GM19468 (cell line): ENCODE results near the gene WDR5.
"Not testable (repeated sequence)": the region's sequence is repeated elsewhere in the genome, so short reads cannot be mapped to it uniquely, and the experiment has no call there.

Experiments used
- ATAC-seq: cut with Tn5 transposase; IDR thresholded peaks from one replicate; pipeline ENCODE4 v1.9.1; 2021; ENCODE audit warnings: mild to moderate bottlenecking, moderate library complexity, moderate number of reproducible peaks; ENCODE audit not compliant: unreplicated experiment; ENCODE audit errors: extremely low read depth

WDR5 gene

DNA sequence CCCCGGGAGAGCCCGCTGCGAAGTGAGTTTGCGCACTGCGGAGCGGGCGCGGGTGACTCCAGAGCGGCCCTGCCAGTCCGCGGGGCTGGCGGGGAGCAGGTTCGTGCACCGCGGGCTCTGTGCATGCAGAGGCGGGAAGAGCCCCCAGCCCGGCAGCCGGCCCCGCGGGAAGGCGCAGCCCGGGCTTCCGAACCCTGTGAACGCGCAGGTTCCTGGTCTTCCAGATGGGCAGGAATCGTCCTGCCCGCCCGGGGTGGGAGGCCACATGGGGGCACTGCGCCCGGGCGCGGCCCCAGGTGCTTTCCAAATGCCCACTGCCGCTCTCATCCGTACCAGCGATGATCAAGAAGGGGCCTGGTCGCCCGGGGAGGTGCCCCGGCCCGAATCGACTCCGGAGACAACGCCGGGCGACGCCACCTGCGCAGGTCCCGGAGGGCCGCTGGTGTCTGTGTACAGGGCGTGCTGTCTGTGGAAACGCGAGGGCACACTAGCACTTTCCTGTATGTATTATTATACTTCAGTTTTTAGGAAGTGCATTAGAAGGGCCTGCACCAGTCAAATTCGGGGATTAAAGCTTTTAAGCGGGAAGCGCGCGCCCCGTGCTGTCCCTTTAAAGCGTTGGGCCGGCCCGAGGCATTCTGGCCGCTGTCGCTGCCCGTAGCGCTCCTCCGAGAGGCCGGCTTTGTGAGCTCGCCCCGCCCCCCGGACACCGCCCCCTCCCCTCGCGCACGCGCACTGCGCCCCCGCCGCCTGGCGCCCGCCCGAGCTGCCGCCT is at the start of gene WDR5:
Gene WDR5, plus strand, starts transcription at position 740 of the 775 bp plus-strand sequence. CDS start 3,796 bp downstream, outside the sequence.
- no peak for ATAC-seq

DNA sequence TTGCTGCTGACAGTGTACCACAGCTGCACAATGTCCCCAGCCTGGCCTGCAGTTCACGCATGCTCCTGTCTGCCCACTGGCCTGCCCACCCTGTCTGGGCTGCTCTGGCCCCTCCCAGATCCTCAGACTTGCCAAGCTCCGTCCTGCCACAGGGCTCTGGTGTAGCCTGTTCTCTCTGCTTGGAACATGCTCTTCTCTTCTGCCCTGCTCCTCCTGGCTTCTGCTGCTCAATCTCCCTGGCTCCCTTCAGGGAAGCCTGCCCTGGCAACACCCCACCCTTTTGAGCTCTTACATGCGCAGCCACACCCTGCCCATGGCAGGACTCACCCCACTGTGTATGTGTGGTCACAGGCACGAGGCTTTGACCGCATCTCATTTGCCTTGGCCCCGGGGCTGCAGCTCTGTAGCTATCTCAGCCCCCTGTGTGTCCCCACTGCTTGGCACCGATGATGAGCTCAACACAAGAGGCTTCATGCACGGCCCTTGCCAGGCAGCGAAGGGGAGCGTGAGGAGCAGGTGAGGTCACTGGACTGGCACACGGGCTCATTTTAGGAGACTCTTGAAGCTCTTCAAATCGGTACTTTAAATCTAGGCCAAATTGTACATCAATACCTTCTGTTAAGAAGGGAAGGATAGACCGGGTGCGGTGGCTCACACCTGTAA is 47.7 kb upstream of the WDR5 start:
- no peak for ATAC-seq

DNA sequence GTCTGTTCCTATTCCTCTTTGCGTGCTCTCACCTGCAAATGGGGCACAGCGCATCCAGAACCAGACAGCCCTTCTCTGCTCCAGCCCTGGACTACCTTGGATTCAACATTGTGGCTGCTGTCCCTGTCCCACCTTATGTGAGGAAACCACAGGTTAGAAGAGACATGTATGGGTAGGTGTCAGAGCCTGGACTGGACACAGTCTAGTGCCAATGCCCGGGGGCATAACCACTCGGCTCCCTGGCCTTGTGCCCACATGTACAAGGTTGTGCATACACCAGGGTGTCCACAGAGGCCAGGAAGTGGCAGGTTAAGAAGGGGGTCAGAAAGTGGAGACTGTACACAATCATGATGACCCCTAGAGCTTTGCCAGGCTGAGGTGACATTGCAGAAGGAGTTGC is 45.9 kb upstream of the WDR5 start:
- ATAC-seq, result no peak

DNA sequence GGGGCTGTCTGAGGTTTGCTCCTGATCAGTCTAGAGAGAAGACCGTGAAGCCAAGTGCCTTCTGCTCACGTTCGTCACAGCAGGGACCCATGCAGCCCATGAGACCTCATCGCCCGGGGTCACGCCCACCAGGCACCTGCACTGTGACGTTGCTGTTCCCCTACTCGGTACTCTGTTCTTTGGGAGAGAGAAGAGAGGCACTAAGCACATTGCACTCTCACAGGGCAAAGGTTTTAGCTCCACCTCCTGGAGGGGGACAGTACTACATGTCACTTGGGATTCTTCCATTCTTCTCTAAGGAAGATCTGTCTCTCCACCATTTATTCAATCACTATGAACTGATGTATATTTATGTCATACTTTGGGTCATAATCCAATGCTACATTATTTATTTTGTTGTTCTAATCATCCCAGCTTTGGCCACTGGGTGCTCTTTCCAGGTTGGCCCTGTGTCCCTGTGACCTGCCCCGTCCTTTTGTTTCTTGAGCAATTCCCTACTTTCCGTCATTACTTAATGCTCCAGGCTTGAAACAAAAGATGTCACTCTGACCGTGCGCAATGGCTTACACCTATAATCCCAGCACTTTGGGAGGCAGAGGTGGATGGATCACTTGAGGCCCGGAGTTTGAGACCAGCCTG is 36.6 kb upstream of the WDR5 start:
- no peak for ATAC-seq

DNA sequence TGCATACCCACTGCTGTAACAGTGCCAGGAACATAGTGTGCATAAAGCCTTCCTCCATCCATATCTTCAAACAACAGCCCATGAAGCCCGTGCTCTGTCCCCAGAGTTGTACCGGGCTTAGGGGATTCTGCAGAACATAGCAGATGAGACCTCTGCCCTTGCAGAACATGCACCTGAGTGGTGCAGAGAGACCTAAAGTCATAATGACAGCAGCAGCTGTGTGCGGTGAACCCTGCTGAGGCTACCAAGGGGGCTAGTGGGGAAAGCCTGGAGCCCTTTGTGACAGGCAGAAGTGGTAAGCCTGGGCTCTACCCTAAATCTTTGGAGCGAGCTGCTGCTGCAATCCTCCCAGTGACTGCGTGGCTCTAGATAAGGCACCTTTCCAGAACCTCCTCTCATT is 35.8 kb upstream of the WDR5 start:
- no peak for ATAC-seq

DNA sequence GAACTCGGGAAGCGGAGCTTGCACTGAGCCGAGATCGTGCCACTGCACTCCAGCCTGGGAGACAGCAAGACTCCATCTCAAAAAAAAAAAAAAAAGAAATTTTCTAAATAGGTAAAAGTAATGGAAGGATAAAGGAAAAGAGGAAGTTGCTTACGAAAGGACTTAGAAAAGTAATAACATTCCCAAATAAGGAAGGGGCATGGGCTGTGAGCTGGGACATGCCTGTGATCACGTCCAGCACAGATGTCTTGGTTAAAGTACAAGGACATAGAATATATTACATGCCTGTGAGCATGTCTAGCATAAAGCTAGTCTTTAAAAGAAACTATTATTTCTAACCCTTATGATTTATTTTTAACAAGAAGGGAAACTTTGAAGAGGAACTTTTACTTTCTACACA is 34.7 kb upstream of the WDR5 start:
- ATAC-seq, result not testable (repeated sequence)

DNA sequence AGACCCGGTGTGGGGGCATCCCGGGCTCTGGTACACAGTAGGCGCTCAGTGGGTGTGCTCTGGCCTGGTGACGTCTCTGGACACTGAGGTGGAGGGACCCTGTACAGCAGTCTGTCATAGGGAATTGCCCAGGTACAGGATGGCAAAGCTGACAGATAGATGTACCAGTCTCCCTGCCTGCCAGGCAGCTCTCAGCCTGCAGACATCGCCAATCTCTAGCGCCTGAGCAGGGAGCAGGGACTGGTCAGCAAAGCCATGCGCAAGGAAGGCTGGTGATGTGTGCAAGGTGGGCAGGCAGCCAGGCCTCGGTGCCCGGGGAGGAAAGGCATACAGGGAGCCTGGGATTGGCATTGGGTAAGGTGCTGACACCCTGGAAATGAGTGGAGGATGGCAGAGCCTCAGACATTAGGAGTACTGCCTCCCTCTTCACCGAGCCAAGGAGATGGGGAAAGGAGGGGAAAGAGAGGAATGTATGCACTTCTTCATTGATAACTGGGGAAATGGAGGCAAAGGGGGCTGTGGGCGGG is 34.2 kb upstream of the WDR5 start:
- ATAC-seq, result no peak

DNA sequence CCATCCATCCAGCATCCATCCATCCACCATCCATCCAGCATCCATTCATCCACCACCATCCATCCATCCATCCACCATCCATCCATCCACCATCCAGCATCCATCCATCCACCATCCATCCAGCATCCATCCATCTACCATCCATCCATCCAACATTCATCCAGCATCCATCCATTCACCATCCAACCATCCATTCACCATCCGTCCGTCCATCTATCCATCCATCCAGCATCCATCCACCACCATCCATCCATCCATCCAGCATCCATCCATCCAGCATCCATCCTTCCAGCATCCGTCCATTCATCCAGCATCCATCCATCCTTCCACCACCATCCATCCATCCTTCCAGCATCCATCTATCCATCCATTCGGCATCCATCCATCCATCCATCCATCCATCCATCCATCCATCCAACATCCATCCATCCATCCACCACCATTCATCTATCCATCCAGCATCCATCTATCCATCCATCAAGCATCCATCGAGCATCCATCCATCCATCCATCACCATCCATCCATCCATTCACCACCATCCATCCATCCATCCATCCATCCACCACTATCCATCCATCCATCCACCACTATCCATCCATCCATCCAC is 32.4 kb upstream of the WDR5 start:
- ATAC-seq, result no peak

DNA sequence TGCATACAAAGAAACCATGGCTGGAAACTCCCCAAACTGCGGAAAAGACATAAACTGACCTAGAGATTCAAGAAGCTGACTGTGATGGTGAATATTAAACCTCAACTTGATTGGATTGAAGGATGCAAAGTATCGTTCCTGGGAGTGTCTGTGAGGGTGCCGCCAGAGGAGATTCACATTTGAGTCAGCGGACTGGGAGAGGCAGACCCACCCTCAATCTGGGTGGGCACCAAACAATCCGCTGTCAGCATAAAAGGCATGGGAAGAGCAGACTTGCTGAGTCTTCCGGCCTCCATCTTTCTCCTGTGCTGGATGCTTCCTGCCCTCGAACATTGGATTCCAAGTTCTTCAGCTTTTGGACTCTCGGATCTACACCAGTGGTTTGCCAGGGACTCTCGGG is 24.8 kb upstream of the WDR5 start:
- no peak for ATAC-seq

DNA sequence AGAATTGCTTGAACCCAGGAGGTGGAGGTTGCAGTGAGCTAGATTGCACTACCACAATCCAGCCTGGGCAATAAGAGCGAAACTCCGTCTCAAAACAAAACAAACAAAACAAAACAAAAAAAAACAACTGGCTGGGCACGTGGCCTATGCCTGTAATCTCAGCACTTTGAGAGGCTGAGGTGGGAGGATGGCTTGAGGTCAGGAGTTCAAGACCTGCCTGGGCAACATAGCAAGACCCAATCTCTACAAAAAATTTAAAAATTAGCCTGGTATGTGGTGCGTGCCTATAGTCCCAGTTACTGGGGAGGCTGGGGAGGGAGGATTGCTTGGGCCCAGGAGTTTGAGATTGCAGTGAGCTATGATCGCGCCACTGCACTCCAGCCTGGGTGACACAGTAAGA is 23.3 kb upstream of the WDR5 start:
- ATAC-seq, result no peak

DNA sequence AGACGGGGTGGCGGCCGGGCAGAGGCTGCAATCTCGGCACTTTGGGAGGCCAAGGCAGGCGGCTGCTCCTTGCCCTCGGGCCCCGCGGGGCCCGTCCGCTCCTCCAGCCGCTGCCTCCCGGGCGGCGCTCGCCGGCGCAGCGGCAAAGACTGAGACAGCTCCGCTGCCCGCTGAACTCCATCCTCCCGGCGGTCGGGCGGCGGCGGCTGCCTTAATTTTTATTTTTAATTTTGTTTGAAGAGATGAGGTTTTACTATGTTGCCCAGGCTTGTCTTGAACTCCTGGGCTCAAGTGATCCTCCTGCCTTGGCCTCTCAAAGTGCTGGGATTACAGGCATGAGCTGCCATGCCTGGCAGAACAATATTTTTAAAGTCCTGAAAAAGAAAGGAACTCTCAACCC is 16.9 kb upstream of the WDR5 start:
- not testable (repeated sequence) for ATAC-seq

DNA sequence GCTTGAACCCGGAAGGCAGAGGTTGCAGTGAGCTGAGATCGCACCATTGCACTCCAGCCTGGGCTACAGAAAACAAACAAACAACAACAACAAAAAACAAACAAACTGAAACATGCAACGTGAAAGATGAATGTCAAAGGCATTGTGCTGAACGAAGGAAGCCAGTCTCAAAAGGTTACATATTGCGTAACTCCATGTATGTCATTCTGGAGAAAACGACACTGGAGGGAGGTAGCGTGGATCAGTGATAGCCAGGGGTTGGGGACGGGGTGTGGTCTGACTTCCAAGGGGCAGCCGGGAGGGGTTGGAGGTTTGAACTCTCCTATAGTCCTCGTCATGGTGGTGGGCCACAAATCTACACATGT is 12.1 kb upstream of the WDR5 start:
- ATAC-seq, result no peak

DNA sequence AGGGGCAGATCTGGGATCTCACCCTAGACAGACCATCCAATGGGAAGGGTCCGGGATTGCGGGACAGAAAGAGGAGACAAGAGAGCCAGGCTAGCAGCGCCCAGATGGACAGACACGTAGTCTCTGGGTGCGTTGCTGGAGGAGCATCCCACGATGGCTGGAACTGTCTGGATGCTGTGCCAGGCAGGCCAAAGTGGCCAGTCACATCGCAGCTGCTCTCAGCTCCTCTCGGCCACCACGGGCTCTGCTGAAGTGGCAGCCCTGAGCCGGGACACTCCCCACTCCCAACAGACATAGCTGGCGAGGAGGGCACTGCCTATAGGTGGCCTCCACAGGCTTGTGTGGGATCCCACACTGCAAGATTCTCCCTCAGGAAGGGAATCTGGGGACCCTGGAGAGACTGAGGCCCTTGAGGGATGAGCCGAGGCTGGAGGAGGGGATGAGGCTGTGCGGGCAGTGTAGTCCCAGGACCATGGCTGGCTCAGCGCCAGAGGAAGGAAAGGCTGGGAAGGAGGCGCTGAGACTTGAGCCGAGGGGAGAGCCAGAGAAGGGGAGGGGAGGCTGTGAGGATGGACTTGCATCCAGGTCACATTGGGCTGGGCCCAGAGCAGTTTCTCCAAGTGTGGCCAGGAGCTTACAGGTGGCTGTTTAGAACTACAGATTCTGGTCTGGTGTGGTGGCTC is 10.3 kb upstream of the WDR5 start:
- no peak for ATAC-seq

DNA sequence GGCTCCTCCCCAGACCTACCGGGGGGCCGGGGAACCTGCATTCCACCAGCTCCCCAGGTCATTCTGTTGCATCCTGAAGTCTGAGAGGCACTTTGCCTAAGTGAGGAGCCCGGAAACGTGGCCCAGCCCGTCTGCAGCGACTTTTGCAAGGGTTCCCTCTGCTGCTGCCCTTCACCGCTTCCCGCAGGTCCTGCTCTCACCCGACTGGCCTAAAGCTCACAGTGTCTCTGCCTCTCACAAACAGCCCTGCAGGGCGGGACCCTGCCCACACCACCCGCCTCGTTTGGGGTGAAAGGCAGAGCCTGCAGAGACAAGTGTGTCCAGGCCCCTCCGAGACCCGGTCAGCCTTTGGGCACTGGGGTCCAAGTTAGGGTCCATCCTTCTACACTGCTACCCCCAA is 9.5 kb upstream of the WDR5 start:
- no peak for ATAC-seq

DNA sequence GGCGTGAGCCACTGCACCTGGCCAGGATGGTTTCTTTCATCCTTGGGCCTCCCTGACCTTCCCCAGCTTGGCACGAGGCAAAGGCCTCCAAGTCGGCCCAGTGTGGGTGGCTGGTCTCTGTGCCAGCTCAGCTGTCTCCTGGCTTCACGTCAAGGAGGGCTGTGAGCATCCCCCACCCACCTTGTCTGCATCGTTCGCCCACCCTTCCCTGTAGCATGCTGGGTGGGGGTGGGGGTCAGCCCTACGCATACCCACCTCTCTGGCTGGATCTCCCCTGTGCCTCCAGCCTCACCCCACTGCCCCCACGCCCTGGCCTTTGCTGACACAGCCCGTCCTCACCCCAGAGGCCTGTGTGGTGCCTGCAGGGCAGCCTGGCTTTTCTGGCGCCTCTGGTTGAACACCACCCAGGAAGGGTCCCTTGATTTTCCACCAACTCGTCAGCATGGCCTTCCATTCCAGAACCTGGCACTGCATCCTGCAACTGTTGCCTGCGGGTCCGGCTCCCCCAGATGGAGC is 8.8 kb upstream of the WDR5 start:
- no peak for ATAC-seq

DNA sequence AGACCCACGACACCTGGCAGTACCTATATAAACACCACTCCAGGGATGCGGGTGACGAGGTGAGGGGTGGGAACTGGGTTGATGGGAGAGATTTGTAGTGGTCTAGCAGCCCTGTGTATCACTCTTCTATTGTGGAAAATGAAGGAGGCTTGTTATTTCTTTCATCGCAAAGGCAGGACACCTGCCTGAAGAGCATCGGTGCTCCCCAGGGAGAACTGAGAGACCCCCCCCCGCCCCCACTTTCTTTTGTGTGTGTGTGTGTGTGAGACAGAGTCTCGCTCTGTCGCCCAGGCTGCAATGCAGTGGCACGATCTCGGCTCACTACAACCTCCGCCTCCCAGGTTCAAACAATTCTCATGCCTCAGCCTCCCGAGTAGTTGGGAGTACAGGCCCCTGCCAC is 8.3 kb upstream of the WDR5 start:
- no peak for ATAC-seq

DNA sequence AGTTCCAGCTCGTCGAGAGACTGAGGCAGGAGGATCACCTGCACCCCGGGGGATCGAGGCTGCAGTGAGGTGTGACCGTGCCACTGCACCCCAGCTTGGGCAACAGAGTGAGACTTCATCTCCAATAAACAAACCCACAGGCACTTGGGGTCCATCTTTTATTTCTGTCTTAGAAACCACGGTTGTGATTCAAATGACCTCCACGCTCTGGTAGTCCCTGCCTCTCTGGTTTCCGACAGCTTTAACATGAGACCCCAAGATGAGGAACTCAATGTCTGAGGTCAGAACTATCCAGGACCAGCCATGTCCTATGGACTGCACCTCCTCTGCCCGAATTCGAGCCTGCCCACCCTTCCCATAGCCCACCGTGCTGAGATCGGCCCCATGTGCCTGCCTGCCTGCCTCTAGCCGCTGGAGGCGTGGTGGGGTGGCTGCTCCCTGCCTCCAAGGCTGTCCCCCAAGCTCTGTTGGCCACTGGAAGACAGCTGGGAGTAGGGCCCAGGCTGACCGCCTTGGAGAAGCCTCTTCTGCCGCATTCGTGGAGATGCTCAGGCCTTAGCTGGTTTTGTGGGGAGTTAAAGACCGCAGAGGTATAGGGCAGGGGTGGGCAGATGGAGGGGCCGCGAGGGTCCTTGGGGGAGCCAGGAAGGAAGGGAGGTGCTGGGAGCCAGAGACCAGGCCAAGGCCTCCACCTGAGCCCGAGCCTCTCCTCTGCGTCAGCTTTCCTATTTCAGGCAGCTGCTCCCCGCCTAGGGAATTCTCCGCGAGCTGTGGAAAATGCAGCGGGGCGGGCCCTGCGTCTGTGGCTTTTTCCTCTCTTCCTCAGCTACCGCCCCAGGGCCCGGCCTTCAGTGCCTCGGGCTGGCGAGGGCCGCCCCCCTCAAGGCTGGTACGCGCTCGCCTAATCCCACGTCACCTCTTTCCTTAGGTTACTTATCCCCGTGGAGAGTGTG is 6.9 kb upstream of the WDR5 start:
- no peak for ATAC-seq

DNA sequence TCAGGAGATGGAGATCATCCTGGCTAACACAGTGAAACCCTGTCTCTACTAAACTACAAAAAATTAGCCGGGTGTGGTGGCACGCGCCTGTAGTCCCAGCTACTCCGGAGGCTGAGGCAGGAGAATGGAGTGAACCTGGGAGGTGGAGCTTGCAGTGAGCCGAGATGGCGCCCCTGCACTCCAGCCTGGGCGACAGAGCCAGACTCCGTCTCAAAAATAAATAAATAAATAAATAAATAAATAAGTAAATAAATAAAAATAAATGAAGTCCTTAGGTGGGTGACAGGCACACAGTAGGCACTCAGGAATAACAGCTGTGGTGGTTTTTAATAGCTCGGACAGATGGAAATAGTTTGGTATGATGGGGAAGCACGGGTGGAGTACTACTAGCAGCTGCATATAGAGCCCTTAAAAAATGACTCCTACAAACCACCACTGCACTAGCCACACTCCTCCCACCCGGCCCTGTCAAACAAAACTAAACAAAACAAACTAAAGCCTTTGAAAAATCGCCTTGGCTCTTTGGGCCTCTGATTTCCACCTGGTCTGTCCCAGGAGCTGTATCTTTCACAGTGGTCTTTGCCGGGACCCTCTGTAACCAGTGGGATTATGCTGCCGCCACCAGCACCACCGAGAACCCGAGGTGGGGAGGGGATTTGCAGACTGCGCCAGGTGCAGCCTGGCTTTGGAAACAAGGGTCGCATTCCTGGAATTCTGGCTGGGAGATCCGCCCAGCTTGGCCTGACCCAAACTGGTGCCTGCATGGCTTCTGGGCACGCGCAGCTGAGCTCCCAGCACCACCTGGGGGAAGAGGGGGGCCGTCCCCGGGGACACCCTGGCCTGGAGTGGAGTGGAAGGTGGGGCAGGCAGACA is 5.1 kb upstream of the WDR5 start:
- no peak for ATAC-seq
